Heart right ventricle (tissue), 16 donors: ENCODE results near the gene WNT5B. TPM values are rescaled to one million over a fixed set of nuclear protein-coding genes. Genes with fewer than 3 reads are reported as not detected.

Source experiments
- ATAC-seq, 8 donors: fragments of 200-7000 bp; cut with Tn5 transposase; one replicate each; pipeline ENCODE4 v1.9.1; 2020; ENCODE audit warnings: mild to moderate bottlenecking in 8 of 8, moderate library complexity in 8 of 8, moderate number of reproducible peaks in 1 of 8
- DNase-seq, 2 donors: peaks; one replicate each; pipeline ENCODE4 v3.0.0-alpha.2; 2020
- H3K27ac ChIP-seq, 10 donors: fragments of 200-600 bp; sonication (generic) in 2 of 10; one replicate each; pipeline versions ENCODE4 v1.5.0 to v1.8.0; 2020 to 2022; ENCODE audit warnings: mild to moderate bottlenecking in 3 of 10
- H3K27me3 ChIP-seq, 7 donors: fragments of 200-600 bp; one replicate each; pipeline ENCODE4 v1.8.0; 2021 to 2022; ENCODE audit warnings: mild to moderate bottlenecking in 2 of 7
- H3K36me3 ChIP-seq, 9 donors: fragments of 200-600 bp; sonication (generic) in 1 of 9; one replicate each; pipeline versions ENCODE4 v1.5.0 to v1.8.0; 2020 to 2022; ENCODE audit warnings: mild to moderate bottlenecking in 2 of 9
- H3K4me1 ChIP-seq, 9 donors: fragments of 200-600 bp; sonication (generic) in 1 of 9; one replicate each; pipeline versions ENCODE4 v1.5.0 to v1.8.0; 2020 to 2022; ENCODE audit warnings: mild to moderate bottlenecking in 4 of 9
- H3K4me3 ChIP-seq, 10 donors: fragments of 200-600 bp; sonication (generic) in 2 of 10; one replicate each; pipeline versions ENCODE4 v1.5.0 to v1.8.0; 2020 to 2022; ENCODE audit warnings: mild to moderate bottlenecking in 7 of 10, moderate library complexity in 2 of 10
- H3K9me3 ChIP-seq, 11 donors: fragments of 200-600 bp in 10 of 11; sonication (generic) in 2 of 11; one replicate each; pipeline versions ENCODE4 v1.5.0 to v1.8.0; 2013 to 2022; ENCODE audit warnings: mild to moderate bottlenecking in 2 of 11, control low read depth in 1 of 11, moderate library complexity in 1 of 11
- CTCF ChIP-seq, 9 donors: fragments of 200-600 bp; sonication (generic) in 2 of 9; IDR thresholded peaks; one replicate each; pipeline versions ENCODE4 v1.5.0 to v1.8.0; 2021 to 2022; ENCODE audit warnings: antibody characterized with exemption in 9 of 9, mild to moderate bottlenecking in 5 of 9, moderate library complexity in 1 of 9
- WGBS, 2 donors: extraction: QIAGEN DNeasy Blood & Tissue Kit; methylation state at CpG; one replicate each; pipeline ENCODE4 v1.1.7; 2013; ENCODE audit warnings: inconsistent platforms in 1 of 2; 5-methylcytosine and 5-hydroxymethylcytosine counted together
- intact Hi-C, 10 donors: fragments of 100-400 bp; cut with DNase I; formaldehyde crosslinking; loops; one replicate each; pipeline versions ENCODE4 v1.11.1 to v1.14.2; 2022
- polyA plus RNA-seq, 2 donors: library from polyadenylated mRNA; stranded (reverse); fragments of 200-250 nt; gene quantifications; one replicate each; pipeline ENCODE4 v1.2.3, GENCODE V29; 2013
- total RNA-seq, 10 donors: library from RNA; stranded (reverse); fragmentation: NEBNext Ultra II Directional in 3 of 10; extraction: Animal tissue kit (Norgen Biotek cat#: 25700) in 3 of 10; gene quantifications; one replicate each; pipeline versions ENCODE4 v1.2.1 to v1.2.4, GENCODE V29; 2021 to 2023
- donor health status: Arrhythmogenic right ventricular cardiomyopathy.
- donor health status: ischemic (EF 13 %, LVEDD 7.1; RV severe dilation, severe dysfunction).
- donor health status: healthy with polysubstance abuse.
- donor health status: DM: no; HTN: yes; CAD: no.
- donor health status: DM: no; HTN: no; CAD: no.
- donor health status: ischemic (EF 25% LVEDD 6.9; RV normal size, moderate dysfunction).
- donor health status: ischemic (EF 25% LVEDD 5.7; RV mildly dilated, moderate dysfunction).
- donor health status: healthy.
- donor health status: DM: yes; HTN: yes; CAD: no.
- donor health status: Ischemic cardiomyopathy.
- donor health status: ischemic (EF 35%, LVEDD 5.7; RV mildly dilated, moderate dysfunction).
- donor health status: nonischemic (EF 11% LVEDD 7.7; RV severe dilation, severe dysfunction).
- donor health status: DM: yes; HTN: yes; CAD: no.
- donor health status: PGD.
- donor health status: ischemic (EF 29% LVEDD 5.4; RV normal size, mild dysfunction).
- donor health status: nonischemic (EF 23%, LVEDD 6.1; RV moderate dilation, normal function).

The WNT5B gene
- total and polyA plus RNA-seq, 12 donors = 0.34 to 2.5 (median 1.6) TPM

DNA sequence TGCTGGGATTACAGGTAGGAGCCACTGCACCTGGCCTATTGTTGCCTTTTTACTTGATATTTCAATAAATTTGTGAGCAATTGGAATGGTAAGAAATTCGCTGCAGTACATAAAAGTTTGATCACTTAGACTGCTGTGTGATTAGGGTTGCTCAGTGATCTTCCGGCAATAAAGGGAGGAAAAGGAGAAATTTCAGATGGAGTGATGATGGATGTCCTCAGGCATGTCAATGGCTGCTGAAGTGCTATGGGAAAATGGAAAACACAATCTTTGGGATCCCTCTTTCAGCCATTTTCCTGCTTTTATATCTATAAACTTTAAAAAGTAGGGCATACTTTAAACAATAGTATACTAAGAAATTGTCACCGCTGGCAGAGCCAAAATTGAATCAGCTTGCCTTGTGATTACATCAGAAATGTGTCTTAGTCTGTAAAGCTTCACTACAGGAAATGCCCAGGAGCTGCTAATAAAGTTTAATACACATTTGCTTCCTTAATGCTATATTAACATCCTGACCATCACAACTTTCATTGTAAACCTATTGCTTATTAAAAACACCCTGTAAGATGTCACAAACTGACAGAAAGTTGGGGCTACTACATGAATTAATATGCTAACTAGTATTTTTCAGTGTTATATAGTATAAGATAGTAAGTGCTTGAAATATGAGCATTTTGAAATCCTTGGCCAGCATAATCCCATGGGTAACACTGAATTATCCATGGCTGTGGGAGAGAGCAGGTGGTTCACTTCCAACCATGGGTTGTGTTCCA lies 20.9 kb upstream of the WNT5B start:
- Histone ChIP-seq H3K9me3 (no peaks in the 10 kb centered on the region), H3K36me3 (no peaks in the 10 kb centered on the region), H3K27me3 (no peaks in the 10 kb centered on the region), H3K4me3 (no peak overlapping the region), H3K4me1 (peaks cover 6 to 56% (median 31%) of the 10 kb centered on the region in 9 donors), H3K27ac (peak overlapping the region in 6 of 10 donors; percentile 16 to 65 (median 42))
- no peak for DNase-seq
- no peak for TF ChIP-seq CTCF (IDR thresholded peaks at IDR 0.05)
- intact Hi-C loops = no loop called here
- no peak for ATAC-seq
- 87 to 90% methylated on average over 3 of the region's 3 CpGs for WGBS, 2 donors

DNA sequence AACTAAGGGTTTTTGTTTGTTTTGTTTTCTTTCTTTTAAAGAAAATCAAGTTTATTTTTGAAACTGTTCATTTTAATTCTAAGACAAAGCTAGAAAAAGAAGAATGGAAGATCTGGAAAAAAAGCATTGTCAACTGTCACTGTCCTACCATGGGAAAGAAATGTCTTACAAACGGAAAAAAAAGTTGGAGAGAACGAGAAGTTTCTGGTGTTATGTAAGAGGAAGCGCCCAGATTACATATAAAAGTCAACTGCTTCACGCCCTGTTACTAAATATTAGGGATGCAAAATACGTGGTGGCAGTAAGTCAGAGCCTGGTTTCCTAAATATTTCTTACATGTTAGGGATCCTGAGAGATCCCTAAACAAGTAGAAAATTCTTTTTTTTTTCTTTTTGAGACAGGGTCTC lies 20.3 kb upstream of the WNT5B start:
- no peaks in the 10 kb centered on the region for H3K36me3 ChIP-seq
- ATAC-seq (peak in 1 of 8 donors; percentile 7), DNase-seq (no peak)
- H3K9me3 ChIP-seq = no peaks in the 10 kb centered on the region
- no peak overlapping the region for H3K4me3 ChIP-seq
- intact Hi-C loops = no loop called here
- peaks cover 6 to 56% (median 31%) of the 10 kb centered on the region in 9 donors for H3K4me1 ChIP-seq
- peak overlapping the region in 9 of 10 donors; percentile 33 to 65 (median 44) for H3K27ac ChIP-seq
- TF ChIP-seq CTCF (IDR thresholded peaks at IDR 0.05) = no peak
- H3K27me3 ChIP-seq = no peaks in the 10 kb centered on the region
- WGBS, 2 donors = 50 to 62% methylated on average over 5 of the region's 5 CpGs

DNA sequence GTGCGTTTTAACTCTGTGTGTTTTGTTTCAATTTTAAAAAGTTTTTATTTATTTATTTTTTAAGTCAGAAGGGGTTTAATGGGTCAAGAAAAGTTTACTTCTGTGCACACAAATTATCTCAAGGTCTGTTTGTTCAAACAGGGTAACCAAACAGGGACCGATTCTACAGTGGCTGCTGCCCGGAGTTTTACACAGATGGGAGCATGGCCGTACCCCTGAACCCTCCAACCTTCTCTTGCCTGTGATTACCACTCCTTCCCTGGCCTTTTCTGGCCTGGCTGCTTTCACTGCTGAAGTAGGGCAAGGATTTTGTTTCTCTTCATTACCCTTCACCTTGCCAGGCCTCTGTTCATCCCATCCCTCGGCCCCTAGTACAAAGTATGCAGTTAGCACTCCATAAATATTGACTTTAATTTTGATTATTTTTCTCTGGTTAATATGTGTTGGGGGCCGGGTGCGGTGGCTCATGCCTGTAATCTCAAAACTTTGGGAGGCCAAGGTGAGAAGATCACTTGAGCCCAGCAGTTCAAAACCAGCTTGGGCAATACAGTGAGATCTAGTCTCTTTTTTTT lies 18.9 kb upstream of the WNT5B start:
- Histone ChIP-seq H3K4me3 (no peak overlapping the region), H3K36me3 (no peaks in the 10 kb centered on the region), H3K27me3 (no peaks in the 10 kb centered on the region), H3K27ac (no peak overlapping the region), H3K9me3 (no peaks in the 10 kb centered on the region), H3K4me1 (peaks cover 6 to 56% (median 31%) of the 10 kb centered on the region in 9 donors)
- DNase-seq (no peak), ATAC-seq (no peak)
- WGBS, 2 donors = 96% methylated on average over 7 of the region's 7 CpGs
- intact Hi-C loops = no loop called here
- TF ChIP-seq CTCF (IDR thresholded peaks at IDR 0.05) = no peak

DNA sequence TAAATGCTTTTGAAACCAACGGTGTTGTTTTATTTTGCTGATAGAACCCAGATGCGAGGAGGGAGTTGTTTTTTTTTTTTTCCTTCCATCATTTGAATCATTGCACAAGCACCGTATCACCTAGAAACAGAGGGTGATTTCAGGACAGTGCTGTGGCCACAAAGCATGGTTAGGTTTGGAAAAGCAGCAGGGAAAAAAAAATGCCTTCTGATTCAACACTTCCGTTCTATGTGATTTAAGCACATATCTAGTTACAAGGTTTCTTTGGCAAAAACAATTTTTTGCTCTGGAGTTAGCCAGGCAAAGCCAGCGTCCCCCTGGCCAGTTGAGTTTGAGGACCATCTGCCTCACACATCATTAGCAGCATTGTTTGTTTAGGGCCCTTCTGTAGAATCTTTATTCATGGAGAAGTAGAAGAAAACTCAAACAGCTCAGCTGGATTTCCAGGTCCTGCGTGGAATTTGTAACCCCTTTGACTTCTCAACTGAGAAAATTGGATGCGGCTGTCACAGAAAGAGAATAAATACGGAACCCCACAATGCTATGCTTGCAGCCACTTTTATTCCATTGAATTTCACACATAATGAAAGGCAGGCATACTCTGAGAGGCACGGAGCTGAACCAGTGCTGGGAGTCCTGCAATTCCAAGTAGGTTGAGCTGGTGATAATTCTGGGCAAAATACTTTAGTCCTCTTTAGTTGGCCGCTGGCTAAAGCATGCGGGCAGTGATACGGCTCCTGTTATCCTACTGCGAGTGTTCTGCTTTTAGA lies 17.0 kb upstream of the WNT5B start:
- TF ChIP-seq CTCF (IDR thresholded peaks at IDR 0.05) = no peak
- peak in 7 of 8 donors; percentile 25 to 60 (median 45) for ATAC-seq
- Histone ChIP-seq H3K27ac (peak overlapping the region in 5 of 10 donors; percentile 42 to 50 (median 48)), H3K4me1 (peaks cover 0 to 54% (median 16%) of the 10 kb centered on the region in 9 donors), H3K9me3 (no peaks in the 10 kb centered on the region), H3K4me3 (no peak overlapping the region), H3K27me3 (no peaks in the 10 kb centered on the region), H3K36me3 (no peaks in the 10 kb centered on the region)
- 55 to 59% methylated on average over 13 of the region's 13 CpGs for WGBS, 2 donors
- intact Hi-C loops = no loop called here
- no peak for DNase-seq
